H9 (cell line): ENCODE results near the gene OTUB1. TPM values are rescaled to one million over a fixed set of nuclear protein-coding genes. Genes with fewer than 3 reads are reported as not detected.

Experiments used
- DNase-seq: peaks from one replicate; pipeline ENCODE4 v3.0.0-alpha.2; 2017
- H2AFZ ChIP-seq: one replicate; pipeline ENCODE4 v1.6.1; 2013; ENCODE audit warnings: mild to moderate bottlenecking, low read length, control low read depth, moderate library complexity
- H2AK5ac ChIP-seq: 2 replicates; pipeline ENCODE4 v1.6.1; 2013; ENCODE audit warnings: low read length, control low read depth, mixed read lengths; ENCODE audit not compliant: insufficient read length
- H2BK120ac ChIP-seq: one replicate; pipeline ENCODE4 v1.6.1; 2013; ENCODE audit warnings: low read depth, mild to moderate bottlenecking, low read length, control low read depth, inconsistent platforms; ENCODE audit not compliant: poor library complexity, severe bottlenecking
- H2BK12ac ChIP-seq: 2 replicates; pipeline ENCODE4 v1.6.1; 2013; ENCODE audit warnings: low read length, control low read depth, mixed read lengths, low read depth; ENCODE audit not compliant: insufficient read length
- H2BK15ac ChIP-seq: 2 replicates; pipeline ENCODE4 v1.6.1; 2013; ENCODE audit warnings: low read depth, low read length, control low read depth
- H2BK20ac ChIP-seq: one replicate; pipeline ENCODE4 v1.6.1; 2013; ENCODE audit warnings: low read depth, mild to moderate bottlenecking, low read length, control low read depth, inconsistent platforms; ENCODE audit not compliant: poor library complexity, severe bottlenecking
- H2BK5ac ChIP-seq: 2 replicates; pipeline ENCODE4 v1.6.1; 2013; ENCODE audit warnings: low read length, control low read depth, mixed read lengths; ENCODE audit not compliant: insufficient read length
- H3K14ac ChIP-seq: 2 replicates; pipeline ENCODE4 v1.6.1; 2013; ENCODE audit warnings: low read length, control low read depth; ENCODE audit not compliant: insufficient read depth
- H3K18ac ChIP-seq: 2 replicates; pipeline ENCODE4 v1.6.1; 2013; ENCODE audit warnings: low read depth, mild to moderate bottlenecking, mixed read lengths, low read length, control low read depth; ENCODE audit not compliant: insufficient read length
- H3K23ac ChIP-seq: 2 replicates; pipeline ENCODE4 v1.6.1; 2013; ENCODE audit warnings: low read length, control low read depth, mixed read lengths, low read depth; ENCODE audit not compliant: insufficient read length
- H3K23me2 ChIP-seq: 2 replicates; pipeline ENCODE4 v1.6.1; 2013; ENCODE audit warnings: low read depth, mild to moderate bottlenecking, mixed read lengths, low read length, control low read depth; ENCODE audit not compliant: insufficient read length, poor library complexity, severe bottlenecking
- H3K27ac ChIP-seq: 2 replicates; pipeline ENCODE4 v1.5.1; 2013; ENCODE audit warnings: low read length, control low read depth, mixed read lengths, low read depth; ENCODE audit not compliant: insufficient read length
- H3K27me3 ChIP-seq: 2 replicates; pipeline ENCODE4 v1.6.1; 2013; ENCODE audit warnings: low read length, control low read depth, inconsistent platforms; ENCODE audit not compliant: insufficient read depth
- H3K4ac ChIP-seq: 2 replicates; pipeline ENCODE4 v1.6.1; 2013; ENCODE audit warnings: low read depth, mild to moderate bottlenecking, control low read depth, inconsistent platforms, low read length, moderate library complexity
- H3K4me1 ChIP-seq: 2 replicates; pipeline ENCODE4 v1.6.1; 2013; ENCODE audit warnings: low read length, control low read depth, inconsistent platforms; ENCODE audit not compliant: insufficient read depth
- H3K4me2 ChIP-seq: 2 replicates; pipeline ENCODE4 v1.6.1; 2013; ENCODE audit warnings: low read length, control low read depth, mixed read lengths; ENCODE audit not compliant: insufficient read length, insufficient read depth
- H3K56ac ChIP-seq: 2 replicates; pipeline ENCODE4 v1.6.1; 2013; ENCODE audit warnings: low read depth, mild to moderate bottlenecking, mixed read lengths, low read length, control low read depth; ENCODE audit not compliant: insufficient read length
- H3K79me1 ChIP-seq: 2 replicates; pipeline ENCODE4 v1.6.1; 2013; ENCODE audit warnings: low read depth, mild to moderate bottlenecking, moderate library complexity, low read length, control low read depth, inconsistent platforms; ENCODE audit not compliant: insufficient read depth, poor library complexity, severe bottlenecking
- H3K79me2 ChIP-seq: 2 replicates; pipeline ENCODE4 v1.6.1; 2013; ENCODE audit warnings: low read length, control low read depth, inconsistent platforms; ENCODE audit not compliant: insufficient read depth
- H3K9ac ChIP-seq: 2 replicates; pipeline ENCODE4 v1.6.1; 2013; ENCODE audit warnings: low read length, control low read depth, mixed read lengths; ENCODE audit not compliant: insufficient read length; ENCODE audit errors: extremely low read depth
- H3K9me3 ChIP-seq: one replicate; pipeline ENCODE4 v1.6.1; 2013; ENCODE audit warnings: low read depth, low read length, inconsistent platforms; ENCODE audit not compliant: control insufficient read depth
- H3T11ph ChIP-seq: one replicate; pipeline ENCODE4 v1.6.1; 2013; ENCODE audit warnings: mild to moderate bottlenecking, low read length, control low read depth, inconsistent platforms
- H4K20me1 ChIP-seq: one replicate; pipeline ENCODE4 v1.6.1; 2013; ENCODE audit not compliant: control insufficient read depth, insufficient read length, insufficient read depth
- H4K5ac ChIP-seq: 2 replicates; pipeline ENCODE4 v1.6.1; 2013; ENCODE audit warnings: low read depth, mild to moderate bottlenecking, mixed read lengths, low read length, control low read depth; ENCODE audit not compliant: insufficient read length
- H4K8ac ChIP-seq: replicated peaks from 2 replicates; pipeline ENCODE4 v1.6.1; 2013; ENCODE audit warnings: low read length, control low read depth, mixed read lengths, low read depth; ENCODE audit not compliant: insufficient read length
- H4K91ac ChIP-seq: 2 replicates; pipeline ENCODE4 v1.6.1; 2013; ENCODE audit warnings: low read depth, mild to moderate bottlenecking, moderate library complexity, mixed read lengths, low read length, control low read depth; ENCODE audit not compliant: insufficient read length
- H3K27ac Mint-ChIP-seq, 3 experiments: 2 replicates in 2 of 3; 3 replicates in 1 of 3; pipeline ENCODE4 v1.8.0; 2020 to 2021; ENCODE audit warnings: mixed read lengths in 3 of 3, mild to moderate bottlenecking in 1 of 3, moderate library complexity in 1 of 3
- H3K27me3 Mint-ChIP-seq: 2 replicates; pipeline ENCODE4 v1.8.0; 2021; ENCODE audit warnings: low read depth, mild to moderate bottlenecking, moderate library complexity, mixed read lengths
- H3K36me3 Mint-ChIP-seq, 3 experiments: 2 replicates in 2 of 3; 3 replicates in 1 of 3; pipeline ENCODE4 v1.8.0; 2020 to 2021; ENCODE audit warnings: low read depth in 3 of 3, mixed read lengths in 3 of 3; ENCODE audit not compliant: insufficient read depth in 1 of 3
- H3K4me1 Mint-ChIP-seq, 2 experiments: 2 replicates each; pipeline ENCODE4 v1.8.0; 2020; ENCODE audit warnings: mixed read lengths in 2 of 2
- H3K4me3 Mint-ChIP-seq, 2 experiments: 2 replicates in 1 of 2; 3 replicates in 1 of 2; pipeline ENCODE4 v1.8.0; 2020 to 2021; ENCODE audit warnings: mild to moderate bottlenecking in 2 of 2, mixed read lengths in 2 of 2, moderate library complexity in 1 of 2
- H3K9me3 Mint-ChIP-seq, 2 experiments: 2 replicates in 1 of 2; 3 replicates in 1 of 2; pipeline ENCODE4 v1.8.0; 2020; ENCODE audit warnings: mild to moderate bottlenecking in 2 of 2, mixed read lengths in 2 of 2, moderate library complexity in 1 of 2
- WGBS: extraction: QIAGEN DNeasy Blood & Tissue Kit; methylation state at CpG from one replicate; pipeline ENCODE4 v1.1.7; 2013; ENCODE audit warnings: missing lambda C conversion rate, low lambda C conversion rate, mixed read lengths; ENCODE audit not compliant: insufficient read length; ENCODE audit errors: extremely low coverage; 5-methylcytosine and 5-hydroxymethylcytosine counted together
- total RNA-seq: library from RNA; stranded (reverse); gene quantifications from 2 replicates; pipeline ENCODE4 v1.2.1, GENCODE V29; 2021
- TF ChIP-seq, protein P1 (sequence below): fragments of 200-600 bp; sonication (generic); conservative IDR thresholded peaks from 3 replicates; pipeline ENCODE4 v1.8.0; 2021; ENCODE audit warnings: antibody characterized with exemption, mild to moderate bottlenecking

The OTUB1 gene
- total RNA-seq, 1 experiment from 2014 or later, result 114 TPM

GRCh38 chr11:63969461-63969860, 16.8 kb upstream of the OTUB1 start:
- no peak overlapping the region for H2BK5ac ChIP-seq
- no peak overlapping the region for H2BK20ac ChIP-seq
- H2AFZ ChIP-seq, result no peak overlapping the region
- no peak overlapping the region for H2AK5ac ChIP-seq
- TF ChIP-seq, protein P1, sequence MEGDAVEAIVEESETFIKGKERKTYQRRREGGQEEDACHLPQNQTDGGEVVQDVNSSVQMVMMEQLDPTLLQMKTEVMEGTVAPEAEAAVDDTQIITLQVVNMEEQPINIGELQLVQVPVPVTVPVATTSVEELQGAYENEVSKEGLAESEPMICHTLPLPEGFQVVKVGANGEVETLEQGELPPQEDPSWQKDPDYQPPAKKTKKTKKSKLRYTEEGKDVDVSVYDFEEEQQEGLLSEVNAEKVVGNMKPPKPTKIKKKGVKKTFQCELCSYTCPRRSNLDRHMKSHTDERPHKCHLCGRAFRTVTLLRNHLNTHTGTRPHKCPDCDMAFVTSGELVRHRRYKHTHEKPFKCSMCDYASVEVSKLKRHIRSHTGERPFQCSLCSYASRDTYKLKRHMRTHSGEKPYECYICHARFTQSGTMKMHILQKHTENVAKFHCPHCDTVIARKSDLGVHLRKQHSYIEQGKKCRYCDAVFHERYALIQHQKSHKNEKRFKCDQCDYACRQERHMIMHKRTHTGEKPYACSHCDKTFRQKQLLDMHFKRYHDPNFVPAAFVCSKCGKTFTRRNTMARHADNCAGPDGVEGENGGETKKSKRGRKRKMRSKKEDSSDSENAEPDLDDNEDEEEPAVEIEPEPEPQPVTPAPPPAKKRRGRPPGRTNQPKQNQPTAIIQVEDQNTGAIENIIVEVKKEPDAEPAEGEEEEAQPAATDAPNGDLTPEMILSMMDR, result no peak
- Mint-ChIP-seq H3K4me3 (no peak overlapping the region), H3K9me3 (peaks cover 7 to 8% of the 10 kb centered on the region in 2 experiments), H3K27me3 (peaks cover 70% of the 10 kb centered on the region), H3K4me1 (no peaks in the 10 kb centered on the region), H3K36me3 (peaks cover under 1 to 4% (median under 1%) of the 10 kb centered on the region in 3 experiments; a peak in 6 of 7 replicates), H3K27ac (no peak overlapping the region)
- H4K91ac ChIP-seq, result no peak overlapping the region
- H3K4ac ChIP-seq, result no peak overlapping the region
- H3K4me2 ChIP-seq, result no peak overlapping the region
- no peak overlapping the region for H3K9ac ChIP-seq
- no peak overlapping the region for H3K27ac ChIP-seq
- H3K27me3 ChIP-seq, result no peaks in the 10 kb centered on the region
- H4K8ac ChIP-seq, result no peak overlapping the region
- no peaks in the 10 kb centered on the region for H3K79me2 ChIP-seq
- H3K79me1 ChIP-seq, result no peaks in the 10 kb centered on the region
- H4K20me1 ChIP-seq, result no peaks in the 10 kb centered on the region
- no peak overlapping the region for H3K18ac ChIP-seq
- H3K56ac ChIP-seq, result no peak overlapping the region
- no CpG with 5 or more reads among the region's 2 CpGs for WGBS
- H2BK12ac ChIP-seq, result no peak overlapping the region
- H2BK15ac ChIP-seq, result no peak overlapping the region
- no peak overlapping the region for H3K14ac ChIP-seq
- no peaks in the 10 kb centered on the region for H3K23me2 ChIP-seq
- H3K4me1 ChIP-seq, result no peaks in the 10 kb centered on the region
- no peak for DNase-seq
- H3T11ph ChIP-seq, result no peak overlapping the region
- no peaks in the 10 kb centered on the region for H3K9me3 ChIP-seq
- no peak overlapping the region for H4K5ac ChIP-seq
- no peak overlapping the region for H3K23ac ChIP-seq
- no peak overlapping the region for H2BK120ac ChIP-seq
